ENCODE results near the gene EIF1B.

EIF1B gene

GRCh38 chr3:40298075-40298474 is 11.4 kb upstream of the EIF1B start:
- Histone ChIP-seq H3K36me3 (ENCODE audit: insufficient read depth, low read length) (0 out of 2 replicates have a peak, but pooled peaks cover 2% of the 10 kb centered on the region), H3K27ac (ENCODE audit: low read length) (no peak overlapping the region), H3K27me3 (ENCODE audit: insufficient read depth, low read length, poor library complexity) (no peaks in the 10 kb centered on the region), H2AFZ (ENCODE audit: low read depth, low read length) (no peak overlapping the region), H4K20me1 (ENCODE audit: insufficient read depth, low read length) (no peaks in the 10 kb centered on the region), H3K9ac (ENCODE audit: low read depth, low read length) (no peak overlapping the region), H3K9me3 (ENCODE audit: insufficient read depth, low read length, severe bottlenecking) (no peaks in the 10 kb centered on the region), H3K79me2 (ENCODE audit: insufficient read depth, low read length) (no peaks in the 10 kb centered on the region), H3K4me2 (ENCODE audit: insufficient read depth, low read length) (no peak overlapping the region), H3K4me3 (ENCODE audit: low read depth in 1 of 2, low read length in 2 of 2) (no peak overlapping the region), H3K4me1 (ENCODE audit: insufficient read depth, low read length) (no peaks in the 10 kb centered on the region)
- DNase-seq: no peak
- no peak for ATAC-seq (ENCODE audit: insufficient read depth, low read depth)
- TF ChIP-seq, protein P1, sequence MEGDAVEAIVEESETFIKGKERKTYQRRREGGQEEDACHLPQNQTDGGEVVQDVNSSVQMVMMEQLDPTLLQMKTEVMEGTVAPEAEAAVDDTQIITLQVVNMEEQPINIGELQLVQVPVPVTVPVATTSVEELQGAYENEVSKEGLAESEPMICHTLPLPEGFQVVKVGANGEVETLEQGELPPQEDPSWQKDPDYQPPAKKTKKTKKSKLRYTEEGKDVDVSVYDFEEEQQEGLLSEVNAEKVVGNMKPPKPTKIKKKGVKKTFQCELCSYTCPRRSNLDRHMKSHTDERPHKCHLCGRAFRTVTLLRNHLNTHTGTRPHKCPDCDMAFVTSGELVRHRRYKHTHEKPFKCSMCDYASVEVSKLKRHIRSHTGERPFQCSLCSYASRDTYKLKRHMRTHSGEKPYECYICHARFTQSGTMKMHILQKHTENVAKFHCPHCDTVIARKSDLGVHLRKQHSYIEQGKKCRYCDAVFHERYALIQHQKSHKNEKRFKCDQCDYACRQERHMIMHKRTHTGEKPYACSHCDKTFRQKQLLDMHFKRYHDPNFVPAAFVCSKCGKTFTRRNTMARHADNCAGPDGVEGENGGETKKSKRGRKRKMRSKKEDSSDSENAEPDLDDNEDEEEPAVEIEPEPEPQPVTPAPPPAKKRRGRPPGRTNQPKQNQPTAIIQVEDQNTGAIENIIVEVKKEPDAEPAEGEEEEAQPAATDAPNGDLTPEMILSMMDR (IDR thresholded peaks at IDR 0.05; ENCODE audit: borderline replicate concordance, extremely low read depth, low read length, poor library complexity, severe bottlenecking): no peak
- no peak for TF ChIP-seq EZH2 (IDR thresholded peaks at IDR 0.05; ENCODE audit: borderline replicate concordance, low read depth, low read length, severe bottlenecking)

- Histone ChIP-seq H3K4me2 (ENCODE audit: insufficient read depth, low read length) (no peak overlapping the region), H2AFZ (ENCODE audit: low read depth, low read length) (no peak overlapping the region), H3K9me3 (ENCODE audit: insufficient read depth, low read length, severe bottlenecking) (no peaks in the 10 kb centered on the region), H3K27me3 (ENCODE audit: insufficient read depth, low read length, poor library complexity) (no peaks in the 10 kb centered on the region), H3K4me3 (ENCODE audit: low read depth in 1 of 2, low read length in 2 of 2) (no peak overlapping the region), H3K4me1 (ENCODE audit: insufficient read depth, low read length) (no peaks in the 10 kb centered on the region), H3K36me3 (ENCODE audit: insufficient read depth, low read length) (0 out of 2 replicates have a peak, but pooled peaks cover 2% of the 10 kb centered on the region), H3K9ac (ENCODE audit: low read depth, low read length) (no peak overlapping the region), H3K27ac (ENCODE audit: low read length) (no peak overlapping the region), H4K20me1 (ENCODE audit: insufficient read depth, low read length) (no peaks in the 10 kb centered on the region), H3K79me2 (ENCODE audit: insufficient read depth, low read length) (no peaks in the 10 kb centered on the region)
- no peak for ATAC-seq (ENCODE audit: insufficient read depth, low read depth)
- DNase-seq: no peak
- no peak for TF ChIP-seq EZH2 (IDR thresholded peaks at IDR 0.05; ENCODE audit: borderline replicate concordance, low read depth, low read length, severe bottlenecking)
- TF ChIP-seq, protein P1 (IDR thresholded peaks at IDR 0.05; ENCODE audit: borderline replicate concordance, extremely low read depth, low read length, poor library complexity, severe bottlenecking): no peak
Observed at GRCh38 chr3:40299130-40299720, 10.3 kb upstream of the EIF1B start.

- Histone ChIP-seq H2AFZ (ENCODE audit: low read depth, low read length) (no peak overlapping the region), H4K20me1 (ENCODE audit: insufficient read depth, low read length) (no peaks in the 10 kb centered on the region), H3K79me2 (ENCODE audit: insufficient read depth, low read length) (no peaks in the 10 kb centered on the region), H3K4me2 (ENCODE audit: insufficient read depth, low read length) (no peak overlapping the region), H3K27me3 (ENCODE audit: insufficient read depth, low read length, poor library complexity) (no peaks in the 10 kb centered on the region), H3K9me3 (ENCODE audit: insufficient read depth, low read length, severe bottlenecking) (no peaks in the 10 kb centered on the region), H3K4me1 (ENCODE audit: insufficient read depth, low read length) (no peaks in the 10 kb centered on the region), H3K4me3 (ENCODE audit: low read depth in 1 of 2, low read length in 2 of 2) (no peak overlapping the region), H3K9ac (ENCODE audit: low read depth, low read length) (no peak overlapping the region), H3K27ac (ENCODE audit: low read length) (no peak overlapping the region), H3K36me3 (ENCODE audit: insufficient read depth, low read length) (0 out of 2 replicates have a peak, but pooled peaks cover 2% of the 10 kb centered on the region)
- TF ChIP-seq, protein P1 (IDR thresholded peaks at IDR 0.05; ENCODE audit: borderline replicate concordance, extremely low read depth, low read length, poor library complexity, severe bottlenecking): no peak
- TF ChIP-seq EZH2 (IDR thresholded peaks at IDR 0.05; ENCODE audit: borderline replicate concordance, low read depth, low read length, severe bottlenecking): no peak
- ATAC-seq (ENCODE audit: insufficient read depth, low read depth) (no peak), DNase-seq (no peak)
Observed at GRCh38 chr3:40299721-40300335, 9.7 kb upstream of the EIF1B start.
